NCI-H446 treated with DMSO at 0.1 percent for 48 hours (cell line): ENCODE measurements around the gene UCP2.
"Not testable (repeated sequence)": the region's sequence is repeated elsewhere in the genome, so short reads cannot be mapped to it uniquely, and the experiment has no call there.

Experiments
- DNase-seq: peaks from one replicate; lab custom pipeline; 2025; lab: John Stamatoyannopoulos, UW

The UCP2 gene

GRCh38 chr11:73944085-73944484 lies 38.6 kb downstream of the UCP2 start:
- DNase-seq = no peak

DNA sequence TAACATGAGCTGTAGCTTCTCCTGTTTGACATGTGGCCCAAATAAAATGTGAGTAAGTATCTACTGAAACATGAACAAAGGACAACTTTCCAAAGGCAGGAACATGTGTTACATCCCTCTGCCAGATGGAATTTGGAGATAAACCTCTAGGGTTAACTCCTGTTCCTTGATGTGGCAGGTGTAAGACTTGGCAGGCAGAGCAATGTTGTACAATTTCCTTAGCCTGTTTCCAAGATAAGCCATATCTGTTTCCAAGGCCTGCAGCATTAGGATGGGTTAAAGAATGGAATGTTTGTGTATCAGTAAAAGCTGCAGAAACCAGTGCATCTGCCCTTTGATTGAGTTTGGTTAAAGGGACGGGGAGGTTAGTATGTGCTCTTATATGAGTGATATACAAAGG lies 40.6 kb downstream of the UCP2 start:
- no peak for DNase-seq

DNA sequence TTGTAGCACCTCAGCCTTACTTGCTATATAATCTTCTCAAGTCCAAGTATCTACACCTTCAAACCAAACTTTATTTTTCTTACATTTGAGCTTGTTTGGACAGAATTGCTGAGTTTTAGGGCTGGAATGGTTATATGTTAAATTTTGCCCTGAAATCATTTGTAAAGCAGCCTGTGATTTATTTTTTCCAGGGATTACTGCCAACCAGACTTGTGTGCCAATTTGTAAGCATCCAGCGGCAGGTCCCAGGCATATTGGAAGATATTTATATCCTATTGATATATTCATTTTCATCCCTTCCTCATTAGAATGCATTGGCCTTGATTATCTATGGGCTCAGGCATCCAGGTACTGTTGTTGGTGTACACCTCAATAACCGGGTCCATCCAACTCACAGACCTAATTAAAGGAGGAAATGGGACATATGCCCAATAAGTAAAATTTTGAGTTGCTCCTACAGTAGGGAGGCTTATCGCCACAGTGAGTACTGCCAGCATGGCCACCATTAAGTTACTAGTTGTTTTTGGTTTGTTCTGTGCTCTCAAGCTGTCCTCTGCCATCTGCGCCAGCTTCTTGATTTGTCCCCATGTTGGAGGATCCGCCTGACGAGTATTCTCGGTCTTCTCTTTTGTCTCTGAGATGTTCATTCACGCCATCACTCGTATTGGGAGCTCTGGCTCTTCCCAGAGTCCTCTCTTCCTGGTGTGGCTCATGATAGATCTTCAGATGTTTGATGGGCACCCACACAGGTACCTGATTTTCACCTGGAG lies 41.7 kb downstream of the UCP2 start:
- DNase-seq = no peak

DNA sequence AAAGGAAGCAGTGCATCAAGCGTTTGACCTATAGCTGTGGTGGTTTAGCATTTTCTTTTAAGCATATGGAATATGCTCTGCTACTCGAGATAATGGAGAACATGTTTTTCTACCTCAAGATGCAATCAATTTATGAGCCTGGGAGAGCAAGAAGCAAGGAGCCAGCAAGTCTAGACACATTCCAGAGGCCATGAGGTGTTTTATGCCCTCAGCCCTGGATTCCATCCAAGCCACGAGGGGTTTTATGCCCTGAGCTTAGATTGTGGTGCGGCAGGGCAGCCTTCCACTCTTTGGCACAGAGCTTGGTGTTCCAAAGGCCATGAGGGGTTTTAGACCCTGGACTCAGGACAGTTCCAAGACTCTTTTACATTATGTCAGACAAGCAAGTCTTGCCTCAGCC lies 43.5 kb downstream of the UCP2 start:
- DNase-seq = no peak

- not testable (repeated sequence) for DNase-seq
Measured at GRCh38 chr11:73936047-73936446, 46.6 kb downstream of the UCP2 start.

DNA sequence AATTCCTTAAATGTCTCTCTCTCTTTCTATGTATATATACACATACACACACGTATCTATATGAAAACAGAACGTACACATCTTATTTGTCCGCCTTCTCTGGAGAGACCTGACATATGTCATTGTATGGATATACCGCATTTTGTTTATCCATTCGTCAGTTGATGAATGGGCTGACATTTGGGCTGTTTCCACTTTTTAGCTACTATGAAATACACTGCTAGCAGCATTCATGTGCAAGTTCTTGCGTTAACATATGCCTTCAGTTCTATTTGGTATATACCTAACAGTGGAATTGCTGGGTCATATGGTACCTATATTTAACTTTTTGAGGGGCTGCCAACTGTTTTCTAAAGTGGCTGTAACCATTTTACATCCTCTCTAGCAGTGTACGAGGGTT lies 49.9 kb downstream of the UCP2 start:
- no peak for DNase-seq

DNA sequence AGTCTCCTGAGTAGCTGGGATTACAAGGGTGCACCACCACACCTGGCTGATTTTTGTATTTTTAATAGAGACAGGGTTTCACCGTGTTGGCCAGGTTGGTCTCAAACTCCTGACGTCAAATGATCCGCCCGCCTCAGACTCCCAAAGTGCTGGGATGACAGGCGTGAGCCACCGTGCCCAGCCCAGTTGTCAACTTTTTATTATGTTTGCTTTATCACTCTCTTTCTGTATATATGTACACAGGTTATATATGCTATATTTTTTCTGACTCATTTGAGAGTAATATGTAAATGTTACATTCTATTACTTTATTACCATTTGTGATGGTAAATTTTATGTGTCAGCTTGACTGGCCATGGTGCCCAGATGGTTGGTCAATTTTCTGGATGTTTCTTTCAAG lies 50.7 kb downstream of the UCP2 start:
- DNase-seq = no peak

- DNase-seq = peak; percentile 55
Measured at GRCh38 chr11:73931039-73931645, 51.5 kb downstream of the UCP2 start.

DNA sequence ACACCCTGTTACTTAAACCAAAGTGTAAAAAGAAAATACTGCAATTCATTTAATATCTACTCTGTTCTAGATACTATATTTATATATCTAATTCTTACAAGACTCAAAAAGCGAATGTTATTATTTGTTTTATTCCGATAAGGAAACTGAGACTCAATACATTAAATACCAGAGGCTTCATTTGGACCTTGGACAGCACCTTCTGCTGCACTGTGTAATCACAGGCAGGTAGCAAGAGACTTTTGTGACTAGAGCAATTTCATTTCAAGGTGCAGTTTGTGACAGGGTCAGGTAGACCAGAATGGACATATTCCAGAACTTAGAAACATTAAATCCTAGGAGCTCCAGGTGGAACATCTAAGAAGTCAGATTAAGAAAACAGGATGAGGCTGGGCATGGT lies 53.3 kb downstream of the UCP2 start:
- DNase-seq = no peak
